ENCODE results near the gene ETV3.

- no peak for TF ChIP-seq CTCF (conservative IDR thresholded peaks at IDR 0.05 in 1 of 2, IDR thresholded peaks at IDR 0.05 in 1 of 2; ENCODE audit: low read depth in 1 of 2, low read length in 2 of 2)
- no peak for TF ChIP-seq EZH2 (IDR thresholded peaks at IDR 0.05; ENCODE audit: low read length, missing control alignments)
Measured at GRCh38 chr1:157111396-157112165, 26.6 kb downstream of the ETV3 start.
